NCI-H2107 treated with DMSO at 0.1 percent for 48 hours (cell line): Measurements from ENCODE around the gene SBF1.
"Not testable (repeated sequence)": the region's sequence is repeated elsewhere in the genome, so short reads cannot be mapped to it uniquely, and the experiment has no call there.

Experiments used
- DNase-seq: peaks from one replicate; lab custom pipeline; 2025; ENCODE audit not compliant: unreplicated experiment; lab: John Stamatoyannopoulos, UW

Gene SBF1

DNA sequence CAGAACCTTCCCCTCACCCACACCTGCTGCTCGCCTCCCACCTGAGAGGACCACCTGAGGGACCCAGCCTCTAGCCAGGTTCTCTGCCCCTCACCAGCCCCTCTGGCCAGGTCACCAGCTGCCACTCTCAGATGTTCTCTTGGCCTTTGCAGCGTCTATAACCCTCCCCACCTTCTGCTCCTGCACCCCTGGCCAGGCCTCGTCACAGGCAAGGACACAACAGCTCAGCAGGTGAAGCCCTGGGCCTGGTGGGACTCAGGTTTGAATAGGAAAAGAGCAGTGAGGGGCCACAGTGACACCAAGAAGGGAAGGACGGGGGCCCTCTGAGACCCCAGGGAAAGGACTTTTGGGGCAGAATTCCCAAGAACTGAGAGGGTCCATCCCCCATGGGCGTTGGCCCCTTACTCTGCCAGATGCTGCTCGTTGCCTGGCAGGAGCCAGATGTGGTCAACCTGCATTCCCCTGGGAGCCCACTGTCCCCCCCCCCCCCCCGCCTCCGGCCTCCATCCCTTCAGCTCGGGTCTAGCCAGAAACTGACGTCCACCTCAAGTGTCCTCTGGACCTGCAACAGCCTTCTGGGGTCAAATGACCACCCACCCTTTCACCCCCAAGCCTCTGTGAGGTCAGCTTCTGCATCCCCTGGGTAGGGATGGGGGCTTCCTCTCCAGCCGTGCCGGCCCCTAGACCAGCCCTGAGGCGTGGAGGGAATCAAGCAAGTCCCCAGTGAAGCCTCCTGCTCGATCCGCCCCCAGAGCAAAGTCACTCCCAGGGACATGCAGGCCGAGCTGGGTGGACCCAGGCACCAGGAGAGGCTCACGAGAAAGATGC, 28.7 kb downstream of the SBF1 start:
- no peak for DNase-seq

DNA sequence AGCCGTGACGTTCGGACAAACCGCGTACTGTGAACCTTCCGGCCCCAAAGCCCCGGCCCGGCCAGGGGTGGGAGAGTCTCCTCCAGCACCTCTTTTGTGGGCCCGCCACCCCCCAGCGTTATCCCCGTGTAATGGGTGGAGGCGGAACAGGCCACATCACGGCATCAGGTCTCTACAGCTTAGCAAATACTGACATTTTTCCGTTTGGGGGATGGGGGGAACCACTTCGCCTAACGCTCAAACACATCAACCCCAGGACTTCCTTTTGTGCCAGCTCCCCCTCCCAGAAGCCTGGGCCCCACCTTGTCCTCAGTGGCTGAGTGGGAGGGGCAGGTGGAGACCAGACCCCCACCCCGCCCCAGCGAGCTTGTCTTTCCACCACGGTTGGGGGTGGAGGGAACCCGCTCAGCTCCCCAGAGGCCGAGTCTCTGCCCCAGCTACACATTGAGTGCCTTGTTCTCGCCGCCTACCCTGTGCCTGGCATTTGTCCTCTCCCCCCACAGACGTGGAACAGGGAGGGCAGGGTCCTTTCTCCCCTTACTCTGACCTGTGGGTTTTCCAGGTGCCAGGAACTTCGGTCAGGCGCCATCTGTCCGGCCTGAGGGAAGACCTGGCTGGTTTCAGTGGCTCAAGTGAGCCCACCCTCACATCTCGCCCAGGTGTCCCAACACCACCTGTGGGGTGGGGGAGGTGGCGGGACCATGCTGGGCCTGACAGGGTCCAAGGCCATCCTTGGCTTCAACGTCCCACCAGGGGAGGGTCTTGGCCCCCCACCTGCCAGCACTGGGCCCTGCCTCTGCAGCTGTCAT, 29.6 kb downstream of the SBF1 start:
- no peak for DNase-seq

- no peak for DNase-seq
Observed at GRCh38 chr22:50444663-50445062, 30.2 kb downstream of the SBF1 start.

DNA sequence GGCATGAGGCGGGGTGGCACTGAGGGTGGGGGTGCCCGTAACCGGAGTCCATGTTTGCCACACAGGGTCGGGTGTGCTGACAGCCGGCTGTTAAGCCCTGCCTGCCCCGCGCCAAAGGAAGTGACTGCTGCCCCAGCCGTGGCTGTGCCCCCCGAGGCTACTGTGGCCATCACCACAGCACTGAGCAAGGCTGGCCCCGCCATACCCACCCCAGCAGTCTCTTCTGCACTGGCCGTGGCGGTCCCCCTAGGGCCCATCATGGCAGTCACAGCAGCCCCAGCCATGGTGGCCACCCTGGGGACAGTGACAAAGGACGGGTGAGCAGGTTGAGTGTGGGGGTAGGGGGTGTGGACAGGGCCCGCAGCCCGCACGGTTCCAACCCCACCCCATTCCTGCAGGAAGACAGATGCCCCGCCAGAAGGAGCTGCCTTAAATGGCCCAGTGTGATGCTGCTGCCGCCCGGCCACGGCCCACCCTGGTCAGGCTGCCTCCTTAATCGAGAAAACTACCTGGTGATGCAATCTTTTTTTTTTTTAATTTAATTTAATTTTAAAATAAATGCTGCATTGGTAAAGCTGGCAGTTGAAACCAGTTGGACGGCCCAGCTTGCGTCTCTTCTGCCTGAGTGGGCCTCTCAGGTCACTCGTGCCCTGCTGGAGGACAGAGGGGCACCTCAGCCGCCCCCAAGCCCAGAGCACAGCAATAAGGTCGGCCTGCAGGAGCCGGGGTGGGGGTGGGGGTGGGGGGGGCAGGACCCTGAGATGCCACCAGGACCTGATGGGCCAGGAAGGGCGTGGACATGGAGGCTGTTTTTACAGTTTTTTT, 30.8 kb downstream of the SBF1 start:
- DNase-seq = no peak

GRCh38 chr22:50443197-50443596, 31.6 kb downstream of the SBF1 start:
- DNase-seq = no peak

- DNase-seq = no peak
Observed at GRCh38 chr22:50441428-50441993, 33.3 kb downstream of the SBF1 start.

DNA sequence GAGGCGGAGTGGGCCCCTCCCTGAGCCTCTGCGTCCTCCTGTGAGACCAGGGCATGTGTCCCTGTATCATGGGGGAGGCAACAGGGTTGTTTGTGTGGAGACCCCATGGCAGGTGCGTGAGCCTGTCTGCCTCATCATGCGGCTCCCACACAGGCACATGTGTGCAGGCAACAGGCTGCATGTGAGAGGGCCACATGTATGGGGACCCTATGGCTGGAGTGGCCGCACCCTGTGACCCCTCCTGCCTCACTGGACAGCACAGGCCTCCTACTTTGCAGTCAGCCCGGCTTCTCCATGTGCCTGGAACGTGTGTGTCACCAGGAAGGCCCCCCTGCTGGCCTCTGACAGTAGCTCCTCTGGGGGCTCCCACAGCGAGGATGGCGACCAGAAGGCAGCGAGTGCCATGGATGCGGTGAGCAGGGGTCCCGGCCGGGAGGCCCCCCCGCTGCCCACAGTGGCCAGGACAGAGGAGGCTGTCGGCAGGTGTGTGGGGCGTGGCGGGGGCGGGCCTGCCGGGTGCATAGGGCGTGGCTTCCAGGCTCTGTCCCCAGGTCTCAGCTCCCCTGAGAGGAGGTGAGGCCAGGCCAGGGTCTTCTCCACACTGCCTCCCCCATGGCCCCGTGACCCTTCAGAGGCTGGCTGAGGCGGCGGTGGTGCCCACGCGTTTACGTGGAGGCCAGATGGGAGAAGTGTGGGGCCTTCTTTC, 34.1 kb downstream of the SBF1 start:
- DNase-seq = no peak

DNA sequence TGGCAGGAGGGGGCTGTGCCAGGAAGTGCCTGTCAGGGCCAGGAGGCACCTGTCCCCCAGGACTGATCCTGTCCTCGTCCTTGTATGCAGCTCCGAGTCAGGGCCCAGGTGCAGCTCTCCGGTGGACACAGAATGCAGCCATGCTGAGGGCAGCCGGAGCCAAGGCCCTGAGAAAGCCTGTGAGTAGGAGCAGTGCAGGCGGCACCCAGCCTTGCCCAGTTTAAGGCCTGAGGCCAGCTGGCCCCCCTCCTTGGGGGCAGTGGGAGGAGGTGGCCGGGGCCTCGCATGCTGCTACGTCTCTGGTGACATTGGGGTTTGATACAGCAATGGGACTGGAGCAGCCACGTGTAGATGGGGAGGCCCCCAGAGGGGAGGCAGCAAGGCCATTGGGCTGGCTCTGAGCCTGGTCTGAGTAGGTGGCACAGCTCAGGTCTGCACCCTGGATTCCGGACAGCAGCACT, 34.9 kb downstream of the SBF1 start:
- DNase-seq = no peak

DNA sequence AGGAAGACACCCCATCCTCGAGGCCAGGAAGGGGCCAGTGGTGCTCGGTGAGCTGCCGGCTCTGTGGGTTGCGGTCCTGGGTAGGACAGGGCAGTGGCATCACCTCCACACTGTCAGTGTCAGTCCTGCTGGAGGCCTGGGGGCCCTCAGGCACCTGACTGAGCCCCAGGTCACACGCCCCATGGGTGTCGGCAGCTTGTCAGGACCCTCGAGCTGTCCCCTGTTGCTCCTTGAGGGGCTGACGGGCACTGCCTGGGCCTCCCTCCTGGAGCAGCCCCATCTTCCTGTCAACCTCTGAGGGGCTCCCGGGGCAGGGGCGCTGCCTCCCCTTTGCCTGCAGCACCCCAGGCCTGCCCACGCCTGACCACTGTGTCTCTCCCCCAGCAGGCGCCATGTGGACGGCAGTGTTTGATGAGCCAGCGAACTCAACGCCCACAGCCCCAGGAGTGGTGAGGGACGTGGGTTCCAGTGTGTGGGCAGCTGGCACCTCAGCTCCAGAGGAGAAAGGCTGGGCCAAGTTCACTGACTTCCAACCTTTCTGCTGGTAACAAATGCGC, 35.4 kb downstream of the SBF1 start:
- no peak for DNase-seq

DNA sequence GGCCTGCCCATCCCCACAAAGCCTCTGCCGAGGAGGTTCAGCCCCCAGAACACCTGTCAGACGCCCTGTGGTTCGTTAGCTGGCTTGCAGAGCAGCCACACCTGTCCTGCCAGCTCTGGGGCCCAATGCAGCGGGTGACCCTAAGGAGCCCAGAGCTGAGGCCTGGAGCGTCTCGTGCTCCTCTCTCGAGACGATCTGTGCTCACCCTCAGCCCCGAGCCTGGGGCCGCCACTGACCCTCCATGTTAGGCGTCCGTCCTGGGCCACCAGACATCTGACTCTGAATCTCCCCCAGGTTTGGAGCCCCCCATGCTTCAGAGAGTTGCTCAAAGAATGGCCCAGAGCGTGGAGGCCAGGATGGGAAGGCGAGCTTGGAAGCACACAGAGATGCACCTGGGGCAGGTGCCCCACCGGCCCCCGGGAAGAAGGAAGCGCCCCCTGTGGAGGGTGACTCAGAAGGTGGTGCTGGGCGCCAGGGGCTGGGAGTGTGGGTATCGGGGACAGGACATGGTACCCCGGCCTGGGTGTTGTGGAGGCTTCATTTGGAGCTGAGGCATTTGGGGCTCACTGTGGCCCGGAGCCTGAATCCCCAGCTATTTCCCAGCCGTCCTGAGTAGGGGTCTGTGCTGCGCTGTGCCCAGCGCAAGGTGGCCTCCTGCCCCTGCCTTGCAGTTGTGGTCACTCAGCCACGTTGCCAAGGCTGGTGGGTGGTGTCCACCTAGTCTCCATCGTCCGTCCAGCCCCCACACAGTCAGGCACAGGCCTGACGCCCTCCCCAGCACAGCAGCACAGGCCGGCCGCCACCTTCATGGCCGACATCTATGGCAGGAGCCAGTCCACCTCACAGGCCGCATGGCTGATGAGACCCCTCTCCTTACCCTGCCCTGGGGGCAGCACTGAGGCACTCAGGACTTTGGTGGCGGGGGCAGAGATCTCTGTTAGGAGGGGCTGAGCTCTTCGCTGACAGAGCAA, 36.2 kb downstream of the SBF1 start:
- DNase-seq = no peak

- DNase-seq = no peak
Observed at GRCh38 chr22:50437511-50438304, 37.1 kb downstream of the SBF1 start.

DNA sequence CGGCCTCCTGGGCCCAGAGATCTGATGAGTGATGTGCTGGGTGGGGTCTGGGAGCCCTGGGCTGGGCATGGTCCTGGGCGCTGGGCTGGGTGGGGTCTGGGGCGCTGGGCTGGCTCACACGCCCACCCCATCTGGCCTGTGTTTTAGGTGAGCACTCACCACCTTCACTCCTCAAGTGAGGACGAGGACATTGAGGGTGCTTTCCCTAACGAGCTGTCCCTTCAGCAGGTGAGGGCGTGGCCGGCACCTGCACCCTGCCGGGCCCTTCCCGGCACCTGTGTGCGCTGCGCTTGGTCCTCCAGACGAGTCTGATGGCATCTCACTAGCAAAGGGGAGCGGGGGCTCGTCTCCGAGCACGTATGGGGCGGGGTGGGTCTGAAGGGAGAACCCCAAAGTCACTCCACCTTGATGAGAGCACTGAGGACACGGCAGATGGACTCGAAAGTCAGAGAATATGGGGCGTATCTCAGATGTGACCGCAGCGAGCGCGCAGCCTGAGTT, 37.9 kb downstream of the SBF1 start:
- DNase-seq = no peak

- no peak for DNase-seq
Observed at GRCh38 chr22:50436015-50436830, 38.6 kb downstream of the SBF1 start.

- no peak for DNase-seq
Observed at GRCh38 chr22:50435291-50436014, 39.4 kb downstream of the SBF1 start.

DNA sequence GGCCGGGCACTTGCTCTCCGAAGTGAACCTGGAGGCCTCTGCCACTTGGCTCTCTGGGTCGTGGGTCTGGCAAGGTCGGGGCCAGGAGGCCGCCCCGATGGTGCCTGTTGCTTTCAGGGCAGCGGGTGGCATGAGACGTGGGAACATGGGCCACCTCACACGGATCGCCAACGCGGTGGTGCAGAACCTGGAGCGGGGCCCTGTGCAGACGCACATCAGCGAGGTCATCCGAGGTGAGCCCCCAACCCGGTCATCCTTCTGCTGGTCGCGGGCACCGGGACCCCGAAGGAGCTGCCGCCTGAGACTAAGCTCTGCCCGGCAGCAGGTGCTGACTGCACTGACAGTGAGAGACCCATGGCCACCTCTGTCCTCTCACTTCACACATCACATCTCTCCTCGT, 40.0 kb downstream of the SBF1 start:
- no peak for DNase-seq

DNA sequence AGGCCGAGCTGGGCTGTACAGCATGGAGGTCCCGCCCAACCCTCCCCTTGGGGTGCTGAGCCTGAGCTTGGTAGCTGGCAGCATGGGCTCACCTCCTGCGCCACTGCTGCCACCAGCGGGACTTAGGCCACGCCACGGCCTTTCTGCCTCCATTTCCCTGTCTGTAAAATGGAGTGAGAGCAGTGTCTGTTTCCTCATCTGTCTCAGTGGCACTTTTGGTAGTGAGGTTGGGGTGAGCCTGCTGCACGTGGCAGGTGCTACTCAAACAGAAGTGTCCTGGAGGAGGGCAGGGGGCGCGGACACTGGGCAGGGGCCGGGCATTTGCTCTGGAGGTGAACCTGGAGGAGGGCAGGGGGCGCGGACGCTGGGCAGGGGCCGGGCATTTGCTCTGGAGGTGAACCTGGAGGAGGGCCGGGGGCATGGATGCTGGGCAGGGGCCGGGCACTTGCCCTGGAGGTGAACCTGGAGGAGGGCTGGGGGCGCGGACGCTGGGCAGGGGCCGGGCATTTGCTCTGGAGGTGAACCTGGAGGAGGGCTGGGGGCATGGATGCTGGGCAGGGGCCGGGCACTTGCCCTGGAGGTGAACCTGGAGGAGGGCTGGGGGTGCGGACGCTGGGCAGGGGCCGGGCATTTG, 41.8 kb downstream of the SBF1 start:
- not testable (repeated sequence) for DNase-seq
